ENCODE measurements around the gene FAM20C.

The FAM20C gene

DNA sequence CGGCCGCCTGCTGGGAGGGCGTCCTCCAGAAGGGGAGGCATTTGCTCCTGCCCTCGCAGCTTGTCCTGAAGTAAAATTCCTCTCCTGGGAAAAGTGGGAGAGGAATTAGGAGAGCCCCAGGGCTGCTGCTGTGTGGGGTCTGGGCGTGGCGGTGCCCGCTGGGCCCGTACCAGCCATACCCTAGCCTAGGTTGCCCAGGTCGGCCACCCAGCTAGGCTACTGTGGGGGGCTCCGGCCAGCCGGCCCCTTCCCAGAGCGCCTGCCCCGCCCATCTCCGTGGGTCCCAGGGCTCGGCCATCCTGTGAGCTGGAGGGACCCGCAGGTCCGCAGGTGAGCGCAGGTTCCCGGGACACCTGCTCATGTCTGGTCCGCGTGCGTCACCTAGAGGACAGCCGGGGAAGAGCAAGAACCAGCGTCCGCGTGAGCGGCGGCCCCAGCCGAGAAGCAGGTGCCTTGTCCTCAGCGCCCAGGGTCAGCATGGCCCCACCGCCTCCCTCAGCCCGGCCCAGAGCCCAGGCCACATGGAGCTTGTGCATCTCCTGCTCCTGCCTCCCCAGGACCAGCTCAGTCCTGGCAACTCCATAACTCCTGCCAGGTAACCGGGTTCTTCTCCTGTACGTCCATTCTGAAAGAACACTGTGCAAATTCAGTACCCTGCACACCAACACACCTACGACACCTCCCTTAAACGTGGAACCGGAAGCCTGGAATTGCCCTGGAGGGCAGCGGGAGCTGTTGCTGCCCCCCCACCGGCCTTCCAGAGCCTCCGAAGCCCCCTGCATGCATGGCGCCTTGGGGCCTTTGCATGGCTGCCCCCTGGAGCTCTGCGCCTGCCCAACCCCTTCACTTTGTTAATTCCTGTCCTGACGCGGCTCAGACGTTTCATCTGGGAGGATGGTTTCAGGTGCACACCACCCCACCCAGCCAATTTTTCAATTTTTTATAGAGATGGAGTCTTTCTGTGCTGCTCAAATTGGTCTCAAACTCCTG is 74.8 kb downstream of the FAM20C start:
- Mint-ChIP-seq H3K4me3 (no peak overlapping the region), H3K27ac (no peak overlapping the region), H3K27me3 (no peaks in the 10 kb centered on the region), H3K36me3 (peaks cover 3% of the 10 kb centered on the region), H3K9me3 (peaks cover 6% of the 10 kb centered on the region), H3K4me1 (no peaks in the 10 kb centered on the region)
- DNase-seq, result no peak
- CTCF ChIA-PET, result interaction anchor here (0.6 kb wide), 1 partner anchor 98 kb away, joined by 3 read pairs; no protein-coding TSS in a partner anchor

DNA sequence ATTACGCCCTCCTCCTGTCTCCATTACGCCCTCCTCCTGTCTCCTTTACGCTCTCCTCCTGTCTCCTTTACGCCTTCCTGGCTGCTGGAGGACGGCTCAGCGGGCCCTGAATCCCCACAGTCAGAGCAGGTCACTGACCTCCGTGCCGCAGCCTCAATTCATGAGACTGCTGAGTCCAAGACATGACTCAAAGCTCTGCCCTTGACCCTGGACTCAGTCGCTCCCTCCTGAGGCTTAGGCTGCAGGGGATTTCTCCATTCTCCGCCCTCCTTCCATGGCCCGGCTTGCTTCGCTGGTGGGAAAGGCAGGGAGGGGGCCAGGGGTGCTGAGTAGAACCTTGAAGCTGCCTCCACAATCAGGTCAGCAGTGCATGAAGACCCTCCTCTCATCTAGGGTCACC is 76.6 kb downstream of the FAM20C start:
- no peaks in the 10 kb centered on the region for H3K36me3 Mint-ChIP-seq
- no peak overlapping the region for H3K4me3 Mint-ChIP-seq
- CTCF ChIA-PET, result no interaction called here
- no peaks in the 10 kb centered on the region for H3K27me3 Mint-ChIP-seq
- no peak for DNase-seq
- no peaks in the 10 kb centered on the region for H3K4me1 Mint-ChIP-seq
- no peak overlapping the region for H3K27ac Mint-ChIP-seq
- peaks cover 3% of the 10 kb centered on the region for H3K9me3 Mint-ChIP-seq

DNA sequence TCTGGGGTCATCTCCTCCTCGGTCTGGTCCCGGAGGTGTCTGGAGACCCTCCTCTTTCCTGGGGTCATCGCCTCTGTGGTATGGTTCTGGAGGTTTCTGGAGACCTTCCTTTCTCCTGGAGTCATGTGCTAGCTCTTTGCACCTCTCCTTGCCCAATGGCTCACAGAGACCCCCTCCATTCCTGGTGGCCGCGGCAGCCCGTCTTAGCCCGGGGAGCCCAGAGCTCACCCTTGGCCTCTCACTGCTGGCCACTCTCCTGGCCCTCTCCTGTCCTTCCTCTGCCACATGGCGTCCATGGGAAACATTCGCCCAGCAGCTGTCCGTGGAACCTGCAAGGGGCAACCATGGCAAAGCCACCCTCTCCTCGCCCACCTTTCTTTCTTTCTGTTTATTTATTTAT is 77.3 kb downstream of the FAM20C start:
- peaks cover 3% of the 10 kb centered on the region for H3K9me3 Mint-ChIP-seq
- no peaks in the 10 kb centered on the region for H3K27me3 Mint-ChIP-seq
- H3K4me1 Mint-ChIP-seq, result no peaks in the 10 kb centered on the region
- H3K4me3 Mint-ChIP-seq, result no peak overlapping the region
- CTCF ChIA-PET, result no interaction called here
- DNase-seq, result no peak
- no peaks in the 10 kb centered on the region for H3K36me3 Mint-ChIP-seq
- H3K27ac Mint-ChIP-seq, result no peak overlapping the region

DNA sequence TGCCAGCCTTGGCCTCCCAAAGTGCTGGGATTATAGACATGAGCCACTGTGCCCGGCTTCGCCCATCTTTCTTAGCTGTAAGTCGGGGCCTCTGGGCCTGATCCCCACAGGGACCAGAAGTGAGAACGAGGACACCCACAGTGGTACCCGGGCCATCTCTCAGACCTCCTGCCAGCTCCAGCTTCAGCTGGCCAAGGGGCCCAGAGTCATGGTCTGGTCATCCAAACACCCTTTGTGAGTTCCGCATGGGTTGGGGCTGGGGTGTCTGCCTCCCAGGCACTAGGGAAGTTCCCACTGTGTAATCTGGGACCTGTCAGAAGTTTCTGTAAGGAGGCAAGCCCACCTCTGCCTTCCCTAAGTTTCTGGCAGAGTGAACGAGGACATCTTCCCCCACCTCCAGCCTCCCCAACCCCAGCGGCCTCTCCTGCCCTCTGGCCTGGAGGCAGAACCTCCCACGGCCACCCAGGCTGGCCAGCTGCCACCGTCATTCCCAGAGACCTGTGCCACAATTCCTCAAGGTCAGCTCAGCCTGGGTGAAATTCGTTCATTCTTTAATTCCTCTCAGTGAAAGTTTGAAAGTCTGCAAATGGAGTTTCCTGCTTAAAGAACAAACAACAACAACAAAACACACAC is 78.1 kb downstream of the FAM20C start:
- Mint-ChIP-seq H3K4me3 (no peak overlapping the region), H3K36me3 (no peaks in the 10 kb centered on the region), H3K27me3 (no peaks in the 10 kb centered on the region), H3K9me3 (peaks cover 4% of the 10 kb centered on the region), H3K4me1 (no peaks in the 10 kb centered on the region), H3K27ac (no peak overlapping the region)
- no peak for DNase-seq
- CTCF ChIA-PET, result no interaction called here

DNA sequence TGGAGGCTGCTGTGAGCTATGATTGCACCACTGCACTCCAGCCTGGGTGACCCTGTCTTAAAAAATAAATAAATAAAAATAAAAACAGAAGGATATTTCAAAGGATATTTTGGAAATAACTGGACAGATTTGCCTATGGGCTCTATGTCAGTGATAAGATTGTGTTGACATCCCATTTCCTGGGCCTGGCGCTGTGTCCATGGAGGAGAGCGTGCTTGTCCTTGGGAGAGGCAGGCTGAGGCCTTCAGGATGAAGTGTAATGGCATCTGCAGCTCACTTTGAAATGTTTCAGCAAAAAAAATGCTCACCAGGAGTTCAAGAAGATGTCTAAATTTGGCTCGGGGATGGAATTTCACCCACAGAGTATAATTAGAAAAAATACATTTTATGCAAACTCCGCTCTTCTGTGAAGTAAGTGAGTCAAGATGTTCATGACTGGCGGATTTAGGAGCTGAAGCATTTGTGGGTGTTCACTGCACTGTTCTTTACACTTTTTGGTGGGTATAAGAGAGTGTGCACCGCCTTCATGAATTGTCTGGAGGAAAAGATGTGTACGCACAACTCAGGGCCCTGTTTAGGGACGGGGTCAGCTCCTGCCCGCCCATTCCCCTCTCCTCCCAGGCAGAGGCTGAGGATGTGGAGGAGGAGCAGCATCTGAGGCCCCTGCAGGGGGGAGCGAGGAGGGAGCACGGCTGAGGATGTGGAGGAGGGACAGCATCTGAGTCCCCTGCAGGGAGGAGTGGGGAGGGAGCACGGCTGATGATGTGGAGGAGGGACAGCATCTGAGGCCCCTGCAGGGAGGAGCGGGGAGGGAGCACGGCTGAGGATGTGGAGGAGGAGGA is 79.1 kb downstream of the FAM20C start:
- Mint-ChIP-seq H3K4me1 (no peaks in the 10 kb centered on the region), H3K36me3 (no peaks in the 10 kb centered on the region), H3K27me3 (peaks cover 3% of the 10 kb centered on the region), H3K27ac (no peak overlapping the region), H3K9me3 (peaks cover 7% of the 10 kb centered on the region), H3K4me3 (no peak overlapping the region)
- DNase-seq, result no peak
- CTCF ChIA-PET, result no interaction called here

DNA sequence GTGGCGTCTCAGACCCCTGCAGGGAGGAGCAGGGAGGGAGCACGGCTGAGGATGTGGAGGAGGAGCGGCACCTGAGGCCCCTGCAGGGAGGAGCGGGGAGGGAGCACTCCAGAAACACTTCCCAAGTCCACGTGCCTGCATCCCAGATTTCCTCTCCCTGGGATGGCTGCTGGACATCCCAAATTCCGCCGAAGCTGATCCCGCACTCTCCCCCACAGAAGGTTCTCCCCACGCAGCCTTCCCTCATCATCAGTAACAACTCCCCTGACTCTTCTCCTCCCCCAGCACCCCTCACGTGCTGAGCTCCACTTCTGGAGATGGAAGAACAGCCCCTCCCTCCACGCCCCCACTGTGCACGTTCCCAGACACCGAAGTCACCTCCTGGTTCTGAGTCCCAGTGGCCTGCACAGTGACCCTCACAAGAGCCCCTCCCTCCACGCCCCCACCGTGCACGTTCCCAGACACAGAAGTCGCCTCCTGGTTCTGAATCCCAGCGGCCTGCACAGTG is 79.8 kb downstream of the FAM20C start:
- DNase-seq, result no peak
- H3K27me3 Mint-ChIP-seq, result peaks cover 3% of the 10 kb centered on the region
- H3K4me3 Mint-ChIP-seq, result no peak overlapping the region
- CTCF ChIA-PET, result no interaction called here
- H3K9me3 Mint-ChIP-seq, result peaks cover 7% of the 10 kb centered on the region
- no peak overlapping the region for H3K27ac Mint-ChIP-seq
- H3K4me1 Mint-ChIP-seq, result no peaks in the 10 kb centered on the region
- H3K36me3 Mint-ChIP-seq, result no peaks in the 10 kb centered on the region

DNA sequence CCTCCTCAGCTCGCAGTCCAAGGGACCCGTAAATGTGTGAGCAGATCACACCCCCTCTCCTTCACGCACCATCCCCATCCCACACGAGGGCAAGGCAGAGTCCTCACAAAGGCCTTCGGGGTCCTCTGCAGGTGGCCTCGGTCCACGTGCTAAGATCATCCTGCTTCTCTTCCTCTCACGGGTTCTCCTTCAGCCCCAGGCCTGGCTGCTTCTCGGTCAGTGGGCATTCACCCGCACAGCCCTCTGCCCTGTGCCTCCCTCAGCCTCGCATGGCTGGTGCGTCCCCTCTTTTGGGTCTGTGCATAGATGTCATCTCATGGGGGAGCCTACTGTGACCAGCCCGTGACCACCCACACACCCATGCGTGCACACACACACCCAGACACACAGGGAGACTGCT is 80.3 kb downstream of the FAM20C start:
- Mint-ChIP-seq H3K9me3 (peaks cover 7% of the 10 kb centered on the region), H3K36me3 (no peaks in the 10 kb centered on the region), H3K27ac (no peak overlapping the region), H3K27me3 (peaks cover 3% of the 10 kb centered on the region), H3K4me3 (no peak overlapping the region), H3K4me1 (no peaks in the 10 kb centered on the region)
- CTCF ChIA-PET, result no interaction called here
- DNase-seq, result no peak

DNA sequence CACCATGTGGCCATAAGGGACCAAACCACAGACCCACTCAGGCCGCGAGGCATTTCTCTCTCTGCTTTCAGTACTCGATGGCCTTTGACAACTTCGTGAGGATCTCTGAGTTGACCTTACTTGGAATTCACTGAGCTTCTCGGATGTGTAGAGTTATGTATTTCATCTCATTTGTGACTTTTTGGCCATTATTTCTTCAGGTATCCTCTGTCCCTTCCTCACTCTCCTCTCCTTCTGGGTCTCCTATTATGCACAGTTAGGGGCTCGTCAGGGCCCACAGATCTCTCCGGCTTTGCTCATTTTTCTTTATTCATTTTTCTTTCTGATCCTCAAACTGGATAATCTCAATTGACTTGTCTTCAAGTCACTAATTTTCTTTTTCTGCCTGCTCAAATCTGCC is 81.0 kb downstream of the FAM20C start:
- Mint-ChIP-seq H3K27me3 (peaks cover 3% of the 10 kb centered on the region), H3K27ac (no peak overlapping the region), H3K9me3 (peaks cover 7% of the 10 kb centered on the region), H3K4me1 (no peaks in the 10 kb centered on the region), H3K4me3 (no peak overlapping the region), H3K36me3 (no peaks in the 10 kb centered on the region)
- CTCF ChIA-PET, result no interaction called here
- DNase-seq, result no peak

DNA sequence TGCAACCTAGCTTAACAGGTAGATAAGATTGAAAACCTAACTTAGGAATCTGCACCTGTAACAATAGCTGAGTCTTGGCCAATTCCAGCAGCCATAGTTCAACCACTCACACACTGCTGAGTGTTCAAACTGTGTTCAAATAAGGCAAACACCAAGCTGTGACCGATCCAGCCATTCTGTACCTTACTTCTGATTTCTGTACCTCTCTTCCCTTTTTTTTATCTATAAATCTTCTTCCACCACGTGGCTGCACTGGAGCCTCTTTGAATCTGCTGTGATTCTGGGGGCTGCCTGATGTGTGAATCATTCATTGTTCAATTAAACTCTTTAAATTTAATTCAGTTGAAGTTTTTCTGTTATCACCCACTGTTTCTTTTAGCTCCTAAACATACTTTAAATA is 81.9 kb downstream of the FAM20C start:
- H3K36me3 Mint-ChIP-seq, result no peaks in the 10 kb centered on the region
- CTCF ChIA-PET, result interaction anchor here (0.9 kb wide), 1 partner anchor 10 kb away, joined by 3 read pairs; no protein-coding TSS in a partner anchor
- H3K27me3 Mint-ChIP-seq, result peaks cover 3% of the 10 kb centered on the region
- DNase-seq, result no peak
- H3K9me3 Mint-ChIP-seq, result peaks cover 7% of the 10 kb centered on the region
- H3K4me3 Mint-ChIP-seq, result no peak overlapping the region
- H3K27ac Mint-ChIP-seq, result no peak overlapping the region
- no peaks in the 10 kb centered on the region for H3K4me1 Mint-ChIP-seq

DNA sequence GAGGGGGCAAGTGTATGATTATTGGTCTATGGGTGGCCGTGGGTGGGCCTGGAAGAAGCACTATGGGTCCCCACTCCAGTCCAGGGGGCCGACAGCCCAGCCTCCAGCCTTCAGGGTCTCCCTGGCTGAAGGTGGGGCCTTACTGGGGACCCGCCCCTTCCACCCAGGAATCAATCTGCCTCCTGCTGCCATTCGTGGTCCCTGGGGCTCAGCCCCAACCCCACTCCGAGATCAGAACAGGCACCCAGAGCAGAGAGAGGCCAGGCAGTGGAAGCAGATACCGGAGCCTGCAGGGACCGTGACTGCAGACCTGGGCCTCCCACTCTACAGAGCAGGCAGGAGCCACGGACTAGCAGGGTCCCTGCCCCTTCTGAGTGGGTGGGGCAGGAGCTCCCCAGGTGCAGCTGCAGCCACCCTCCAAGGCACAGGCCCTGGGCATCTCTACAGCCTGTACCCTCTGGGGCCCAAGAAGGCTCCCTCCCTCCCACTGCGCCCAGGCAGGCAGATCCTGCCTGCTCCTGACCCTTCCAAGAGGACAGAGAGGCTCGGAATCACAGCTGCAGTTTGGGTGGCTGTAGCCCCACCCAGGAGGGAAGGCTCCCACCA is 84.0 kb downstream of the FAM20C start:
- H3K36me3 Mint-ChIP-seq, result no peaks in the 10 kb centered on the region
- H3K27me3 Mint-ChIP-seq, result peaks cover 3% of the 10 kb centered on the region
- no peak overlapping the region for H3K4me3 Mint-ChIP-seq
- peaks cover 7% of the 10 kb centered on the region for H3K9me3 Mint-ChIP-seq
- CTCF ChIA-PET, result no interaction called here
- DNase-seq, result no peak
- H3K27ac Mint-ChIP-seq, result no peak overlapping the region
- no peaks in the 10 kb centered on the region for H3K4me1 Mint-ChIP-seq

DNA sequence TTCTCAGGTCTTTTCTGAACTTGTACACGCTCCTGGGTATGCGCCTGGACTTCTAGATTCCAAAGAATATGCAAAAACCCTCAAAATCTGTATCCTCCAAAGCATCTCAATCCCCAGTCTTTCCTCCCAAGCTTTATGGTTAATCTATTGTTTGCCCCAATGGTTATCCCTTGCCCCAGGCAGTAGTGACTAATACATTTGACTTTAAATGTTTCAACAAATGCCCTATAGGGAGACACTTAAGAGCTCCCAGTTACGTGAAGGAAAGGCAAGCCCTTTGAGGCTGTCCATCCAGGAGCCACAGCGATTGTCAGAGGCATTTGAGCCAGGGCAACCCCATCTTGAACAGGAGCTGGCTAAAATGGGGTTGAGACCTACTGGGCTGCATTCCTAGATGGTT is 84.9 kb downstream of the FAM20C start:
- Mint-ChIP-seq H3K27me3 (peaks cover 3% of the 10 kb centered on the region), H3K4me1 (no peaks in the 10 kb centered on the region)
- CTCF ChIA-PET, result no interaction called here

DNA sequence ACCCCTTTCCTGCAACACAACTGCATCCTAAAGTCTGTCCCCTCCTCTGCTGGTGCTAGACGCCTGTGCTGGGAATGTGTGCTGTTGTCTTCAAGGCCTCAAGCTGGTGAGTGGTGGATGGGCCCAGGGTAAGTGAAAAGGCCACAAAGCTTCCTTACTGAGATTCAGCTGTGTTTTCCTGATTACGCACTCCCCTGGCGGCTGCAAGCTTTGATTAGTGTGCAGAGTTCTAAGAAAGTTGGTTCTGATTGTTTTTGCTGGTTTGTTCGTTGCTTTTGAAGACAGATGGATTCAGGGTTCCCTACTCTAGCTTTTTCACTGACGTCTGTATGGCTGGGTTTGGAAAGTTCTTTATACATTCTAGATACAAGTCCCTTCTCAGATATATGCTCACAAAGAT is 85.7 kb downstream of the FAM20C start:
- DNase-seq, result no peak
- peaks cover 7% of the 10 kb centered on the region for H3K9me3 Mint-ChIP-seq
- H3K4me1 Mint-ChIP-seq, result no peaks in the 10 kb centered on the region
- no peaks in the 10 kb centered on the region for H3K36me3 Mint-ChIP-seq
- CTCF ChIA-PET, result no interaction called here
- no peak overlapping the region for H3K4me3 Mint-ChIP-seq
- H3K27me3 Mint-ChIP-seq, result peaks cover 6% of the 10 kb centered on the region
- no peak overlapping the region for H3K27ac Mint-ChIP-seq

More for the DNA sequence above, 84.9 kb downstream of the FAM20C start:
- DNase-seq, result no peak
- Mint-ChIP-seq H3K36me3 (no peaks in the 10 kb centered on the region), H3K9me3 (peaks cover 7% of the 10 kb centered on the region), H3K4me3 (no peak overlapping the region), H3K27ac (no peak overlapping the region)

DNA sequence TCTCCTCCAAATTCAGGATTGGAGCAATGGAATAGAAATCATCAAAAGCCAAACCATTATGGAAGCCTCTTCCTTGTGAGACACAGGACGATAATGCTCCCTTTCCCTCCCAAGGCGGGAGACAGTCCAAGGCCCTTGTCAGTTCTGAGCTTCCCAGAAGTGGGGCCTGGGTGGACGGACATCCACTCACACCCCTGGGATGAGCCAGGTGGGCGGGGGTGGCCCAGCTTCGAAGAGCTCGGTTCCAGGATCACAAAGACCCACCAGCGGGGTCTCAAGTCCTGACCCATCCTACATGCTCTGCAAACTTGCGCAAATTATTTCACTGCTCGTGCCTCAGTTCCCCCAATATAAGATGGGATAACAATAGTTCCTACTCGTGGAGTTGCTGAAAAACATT is 87.5 kb downstream of the FAM20C start:
- H3K27ac Mint-ChIP-seq, result no peak overlapping the region
- H3K4me3 Mint-ChIP-seq, result no peak overlapping the region
- no peaks in the 10 kb centered on the region for H3K36me3 Mint-ChIP-seq
- no peak for DNase-seq
- H3K4me1 Mint-ChIP-seq, result no peaks in the 10 kb centered on the region
- CTCF ChIA-PET, result no interaction called here
- H3K27me3 Mint-ChIP-seq, result peaks cover 6% of the 10 kb centered on the region
- H3K9me3 Mint-ChIP-seq, result peaks cover 4% of the 10 kb centered on the region

DNA sequence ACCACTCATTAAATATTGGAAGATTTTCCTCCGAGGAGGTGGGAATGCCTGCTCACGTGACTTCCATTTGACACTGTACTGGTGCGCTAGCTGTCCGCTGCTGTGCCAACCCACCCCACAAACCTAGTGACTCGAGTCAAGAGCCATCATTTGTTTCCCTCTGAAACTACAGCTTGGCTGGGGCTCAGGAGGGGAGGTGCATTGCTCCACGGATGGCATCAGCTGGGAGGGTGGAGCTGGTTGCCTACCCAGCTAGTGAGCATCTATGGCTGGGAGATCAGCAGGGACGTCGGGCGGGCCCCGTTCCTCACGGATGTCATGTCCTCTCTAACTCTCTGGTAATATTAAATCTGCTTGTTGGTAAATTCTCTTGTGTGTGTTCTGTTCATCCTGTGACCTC is 88.1 kb downstream of the FAM20C start:
- Mint-ChIP-seq H3K4me1 (no peaks in the 10 kb centered on the region), H3K27me3 (peaks cover 9% of the 10 kb centered on the region), H3K9me3 (peaks cover 2% of the 10 kb centered on the region), H3K36me3 (no peaks in the 10 kb centered on the region), H3K4me3 (no peak overlapping the region), H3K27ac (no peak overlapping the region)
- no peak for DNase-seq
- CTCF ChIA-PET, result no interaction called here

All from activated naive CD4-positive, alpha-beta T cell treated with anti-CD3 and anti-CD28 coated beads, Interleukin-2, amount 10 ng/mL, durations not matched to agents 7 days and 5 days (primary cell).